Chondrocyte (in vitro differentiated cells): ENCODE measurements around the gene EFCAB12. TPM values are rescaled to one million over a fixed set of nuclear protein-coding genes. Genes with fewer than 3 reads are reported as not detected.

Experiments
- DNase-seq: peaks from one replicate; pipeline ENCODE4 v3.0.0; 2021; ENCODE audit warnings: mixed read lengths, low spot score
- H3K27ac Mint-ChIP-seq: one replicate; pipeline ENCODE4 v1.8.0; 2021; ENCODE audit warnings: mild to moderate bottlenecking, moderate library complexity, mixed read lengths; ENCODE audit not compliant: unreplicated experiment
- H3K27me3 Mint-ChIP-seq: 2 replicates; pipeline ENCODE4 v1.8.0; 2021; ENCODE audit warnings: low read depth, mixed read lengths
- H3K36me3 Mint-ChIP-seq: 2 replicates; pipeline ENCODE4 v1.8.0; 2021; ENCODE audit warnings: low read depth, mixed read lengths
- H3K4me1 Mint-ChIP-seq: 2 replicates; pipeline ENCODE4 v1.8.0; 2021; ENCODE audit warnings: low read depth, mild to moderate bottlenecking, mixed read lengths
- H3K4me3 Mint-ChIP-seq: one replicate; pipeline ENCODE4 v1.8.0; 2021; ENCODE audit warnings: mild to moderate bottlenecking, moderate library complexity, mixed read lengths; ENCODE audit not compliant: unreplicated experiment
- H3K9me3 Mint-ChIP-seq: 2 replicates; pipeline ENCODE4 v1.8.0; 2021; ENCODE audit warnings: low read depth, mixed read lengths
- CTCF ChIP-seq: fragments of 200-600 bp; sonication (generic); IDR thresholded peaks from 2 replicates; pipeline ENCODE4 v1.5.0; 2021; ENCODE audit warnings: antibody characterized with exemption, mild to moderate bottlenecking, moderate library complexity
- total RNA-seq: library from RNA; stranded (reverse); gene quantifications from 3 replicates; pipeline ENCODE4 v1.2.1, GENCODE V29; 2021

Gene EFCAB12
- total RNA-seq, 1 donor from 2014 or later: not detected

GRCh38 chr3:129352045-129352444, 76.4 kb downstream of the EFCAB12 start:
- no peaks in the 10 kb centered on the region for H3K36me3 Mint-ChIP-seq
- peaks cover 2% of the 10 kb centered on the region for H3K4me1 Mint-ChIP-seq
- DNase-seq: no peak
- no peak overlapping the region for H3K4me3 Mint-ChIP-seq
- peak; percentile 33 for TF ChIP-seq CTCF
- H3K27ac Mint-ChIP-seq: no peak overlapping the region
- H3K27me3 Mint-ChIP-seq: peaks cover 2% of the 10 kb centered on the region
- H3K9me3 Mint-ChIP-seq: no peaks in the 10 kb centered on the region

Other genes starting within 250 kb of the EFCAB12 start
- 130 to 158 TPM (median 138 TPM) in 3 replicates for gene CNBP, start 244.7 kb downstream of the EFCAB12 start, total RNA-seq
- gene COPG1, start 179.0 kb downstream of the EFCAB12 start, total RNA-seq: 269 to 342 TPM (median 276 TPM) in 3 replicates
- 21.6 to 25.9 TPM (median 22.7 TPM) in 3 replicates for gene HMCES, start 149.8 kb downstream of the EFCAB12 start, total RNA-seq
- 20.0 to 29.5 TPM (median 20.6 TPM) in 3 replicates for gene MBD4, start 11.3 kb upstream of the EFCAB12 start, total RNA-seq
- gene IFT122, start 11.6 kb upstream of the EFCAB12 start, total RNA-seq: 16.2 to 29.1 TPM (median 17.5 TPM) in 3 replicates
- not detected in 3 replicates for gene RHO, start 100.0 kb upstream of the EFCAB12 start, total RNA-seq
- not detected in 3 replicates for gene H1-8, start 114.5 kb upstream of the EFCAB12 start, total RNA-seq
- gene PLXND1, start 178.0 kb upstream of the EFCAB12 start, total RNA-seq: 267 to 284 TPM (median 270 TPM) in 3 replicates